ENCODE results near the gene SLC66A2.
"Not testable (repeated sequence)": the region's sequence is repeated elsewhere in the genome, so short reads cannot be mapped to it uniquely, and the experiment has no call there.

SLC66A2 gene

DNA sequence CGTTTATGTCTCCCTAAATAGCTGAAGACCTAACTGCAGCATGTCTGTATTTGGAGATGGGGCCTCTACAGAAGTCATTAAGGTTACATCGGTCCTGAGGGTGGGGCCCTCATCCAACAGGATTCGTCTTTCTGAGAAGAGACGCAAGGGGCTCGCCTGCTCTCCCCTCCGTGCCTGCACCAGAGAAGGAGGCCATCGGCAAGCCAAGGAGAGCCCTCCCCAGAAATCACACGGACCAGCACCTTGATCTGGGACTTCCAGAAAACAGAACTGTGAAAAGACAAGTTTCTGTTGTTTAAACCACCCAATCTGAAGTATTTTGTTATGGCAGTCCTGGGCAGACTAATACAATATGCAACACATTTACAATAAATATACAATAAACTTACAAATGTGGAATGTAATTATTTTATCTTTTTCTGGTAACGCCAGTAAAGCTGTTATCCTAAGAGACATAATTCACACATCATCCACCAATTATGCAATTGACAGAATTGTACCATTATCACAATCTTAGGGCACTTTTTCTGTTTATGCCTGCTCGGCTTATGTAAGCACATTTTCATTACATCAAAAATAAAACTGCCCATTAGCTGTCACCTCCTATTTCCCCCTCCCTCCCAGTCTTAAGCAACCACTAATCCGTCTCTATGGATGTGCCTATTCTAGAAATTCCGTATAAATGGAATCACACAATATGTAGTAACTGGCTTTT is 19.1 kb upstream of the SLC66A2 start:
- no peak for DNase-seq

DNA sequence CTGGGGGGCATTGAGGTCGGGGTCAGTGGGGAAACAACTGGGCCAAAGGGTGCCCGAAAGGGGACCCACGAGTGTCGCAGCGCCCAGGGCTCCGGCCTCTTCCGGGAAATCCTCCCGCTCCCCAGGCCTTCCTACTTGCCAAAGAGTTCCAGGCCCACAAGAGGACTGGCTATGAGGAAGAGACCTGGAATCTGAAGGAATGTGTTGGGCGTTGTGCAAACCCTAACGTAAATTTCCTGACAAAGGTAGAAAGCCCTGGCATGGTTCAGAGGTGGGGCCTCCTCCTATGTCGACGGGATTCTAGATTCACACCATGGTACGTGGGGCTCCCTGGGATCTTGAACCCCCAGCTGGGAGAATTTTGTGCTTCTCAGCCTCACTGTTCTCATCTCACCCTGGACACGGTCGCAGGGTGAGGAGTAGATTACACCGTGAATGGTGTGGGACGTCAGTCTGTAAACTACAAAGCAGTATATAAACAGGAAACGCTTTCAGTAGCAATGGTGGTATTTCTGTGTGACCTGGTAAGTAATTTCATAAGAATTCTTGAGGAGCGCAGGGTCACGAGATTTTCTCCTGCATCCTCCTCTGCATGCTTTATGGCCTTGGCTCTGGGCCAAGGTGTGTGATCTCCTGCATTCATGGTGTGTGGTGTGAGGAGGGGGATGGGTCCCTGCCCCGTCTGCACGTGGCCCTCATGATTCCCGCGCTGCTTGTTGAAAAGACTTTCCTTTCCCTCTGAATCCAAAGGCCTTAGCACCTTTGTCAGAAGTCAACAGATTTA is 13.9 kb upstream of the SLC66A2 start:
- DNase-seq, result peak; percentile 62

GRCh38 chr18:79964330-79965118 is 13.1 kb upstream of the SLC66A2 start, which contains the start of gene HSBP1L1:
Gene HSBP1L1 (plus strand): TSS chr18:79964643. CDS start chr18:79964736, 93 bp downstream.
- DNase-seq, result peak; percentile 35

- no peak for DNase-seq
Measured at GRCh38 chr18:79963658-79964329, 12.3 kb upstream of the SLC66A2 start.

DNA sequence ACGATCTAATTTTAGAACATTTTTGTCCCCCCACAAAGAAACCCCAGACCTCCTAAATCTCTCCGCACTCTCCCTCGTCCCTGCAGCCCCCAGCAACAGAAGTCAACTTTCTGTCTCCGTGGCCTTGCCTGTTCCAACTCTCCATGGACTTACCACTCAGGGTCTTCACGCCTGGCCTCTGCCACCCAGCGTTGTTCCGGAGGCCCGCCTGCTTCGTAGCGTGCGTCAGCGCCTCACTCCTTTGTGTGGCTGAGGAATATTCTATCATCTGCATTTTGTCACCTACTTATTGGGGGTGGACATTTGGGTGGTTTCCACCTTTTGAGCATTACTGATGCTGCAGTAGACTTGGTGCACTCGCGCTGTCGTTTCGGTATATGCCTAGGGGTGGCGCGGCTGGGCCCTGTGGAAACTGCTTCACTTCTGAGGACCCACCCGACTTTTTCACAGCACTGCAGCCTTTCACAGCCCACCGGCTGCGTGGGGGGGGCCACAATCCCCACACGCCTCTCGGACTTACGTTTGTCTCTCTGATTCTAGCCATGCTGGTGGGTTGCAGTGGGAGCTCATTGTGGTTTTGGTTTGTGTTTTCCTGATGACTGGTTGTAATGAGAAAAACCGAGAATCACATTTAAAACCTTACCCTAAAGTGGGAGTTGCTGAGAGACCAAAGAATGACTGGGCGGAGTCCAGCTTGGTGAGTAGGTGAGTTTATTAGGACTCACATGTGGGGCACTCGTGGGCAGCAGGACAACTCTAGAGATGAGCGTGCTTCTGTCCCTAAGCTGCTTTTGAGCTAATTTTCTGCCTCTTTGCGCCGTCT is 11.6 kb upstream of the SLC66A2 start:
- no peak for DNase-seq

- DNase-seq, result no peak
Measured at GRCh38 chr18:79962311-79962710, 10.9 kb upstream of the SLC66A2 start.

DNA sequence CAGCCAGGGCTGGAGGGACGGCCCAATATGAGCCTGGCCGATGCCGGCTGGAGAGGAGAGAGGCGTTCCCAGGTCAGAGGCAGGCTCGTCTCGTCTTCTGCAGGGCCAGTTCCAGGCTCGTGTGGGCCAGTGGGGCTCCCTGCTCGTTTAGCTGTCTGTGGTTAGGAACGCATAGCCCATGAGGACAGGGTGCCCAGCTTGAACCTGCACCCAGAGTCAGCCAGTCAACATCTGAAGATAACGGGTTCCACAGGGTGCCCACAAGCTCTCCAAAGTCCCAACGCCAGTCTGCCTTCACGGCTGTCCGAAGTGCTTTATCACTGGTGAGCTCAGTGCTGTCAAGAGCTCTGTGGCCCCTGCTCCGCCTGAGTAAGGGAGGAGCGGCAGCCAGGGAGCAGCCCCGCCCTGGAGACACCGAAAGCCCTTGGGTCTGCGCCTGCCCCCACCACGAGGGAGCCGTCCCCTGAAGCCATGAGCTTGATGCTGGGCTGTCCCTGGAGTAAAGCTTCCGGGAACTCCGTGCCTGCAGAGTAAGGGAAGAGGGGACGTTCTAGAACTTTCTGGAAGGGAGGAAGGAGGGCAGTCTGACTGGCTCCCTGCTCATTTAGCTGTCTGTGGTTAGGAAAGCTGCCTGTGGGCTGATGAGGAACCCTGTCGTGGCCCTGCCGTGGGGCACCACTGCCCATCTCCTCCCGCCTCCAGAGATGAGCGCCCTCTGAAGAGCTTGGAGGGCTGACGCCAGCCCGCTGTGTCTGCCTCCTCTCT is 10.3 kb upstream of the SLC66A2 start:
- no peak for DNase-seq

- no peak for DNase-seq
Measured at GRCh38 chr18:79960921-79961526, 9.6 kb upstream of the SLC66A2 start.

DNA sequence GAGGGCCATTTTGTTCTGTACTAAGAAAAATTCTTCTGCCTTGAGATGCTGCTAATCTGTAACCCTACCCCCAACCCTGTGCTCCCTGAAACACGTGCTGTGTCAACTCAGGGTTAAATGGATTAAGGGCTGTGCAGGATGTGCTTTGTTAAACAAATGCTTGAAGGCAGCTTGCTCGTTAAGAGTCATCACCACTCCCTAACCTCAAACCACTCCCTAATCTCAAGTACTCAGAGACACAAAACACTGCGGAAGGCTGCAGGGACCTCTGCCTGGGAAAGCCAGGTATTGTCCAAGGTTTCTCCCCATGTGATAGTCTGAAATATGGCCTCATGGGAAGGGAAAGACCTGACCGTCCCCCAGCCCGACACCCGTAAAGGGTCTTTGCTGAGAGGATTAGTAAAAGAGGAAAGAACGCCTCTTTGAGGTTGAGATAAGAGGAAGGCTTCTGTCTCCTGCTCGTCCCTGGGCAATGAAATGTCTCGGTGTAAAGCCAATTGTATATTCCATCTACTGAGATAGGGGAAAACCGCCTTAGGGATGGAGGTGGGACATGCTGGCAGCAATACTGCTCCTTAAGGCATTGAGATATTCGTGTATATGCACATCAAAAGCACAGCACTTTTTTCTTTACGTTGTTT is 8.8 kb upstream of the SLC66A2 start:
- DNase-seq, result not testable (repeated sequence)

GRCh38 chr18:79958981-79959380 is 7.5 kb upstream of the SLC66A2 start:
- DNase-seq, result no peak

DNA sequence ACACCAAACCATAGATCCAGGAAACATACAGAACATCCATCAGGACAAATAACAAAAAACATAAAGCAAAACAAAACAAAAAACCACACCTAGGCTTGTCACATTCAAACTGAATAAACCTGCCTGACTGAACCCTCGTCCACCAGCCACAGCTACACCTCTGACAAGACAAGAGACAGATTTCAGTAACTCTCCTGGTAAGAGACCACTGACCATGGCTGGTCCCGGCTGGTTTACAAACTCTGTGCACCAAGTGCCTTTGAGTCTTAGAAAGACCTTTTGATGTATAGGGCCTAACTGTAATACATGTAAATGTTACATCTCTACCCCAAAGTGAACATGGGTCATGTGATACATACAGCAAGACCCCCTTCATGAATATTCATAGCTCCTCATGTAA is 4.8 kb upstream of the SLC66A2 start:
- DNase-seq, result no peak

- DNase-seq, result no peak
Measured at GRCh38 chr18:79955302-79956075, 4.0 kb upstream of the SLC66A2 start.

GRCh38 chr18:79954791-79955190 is 3.3 kb upstream of the SLC66A2 start:
- DNase-seq, result no peak

GRCh38 chr18:79953971-79954651 is 2.7 kb upstream of the SLC66A2 start:
- DNase-seq, result no peak

DNA sequence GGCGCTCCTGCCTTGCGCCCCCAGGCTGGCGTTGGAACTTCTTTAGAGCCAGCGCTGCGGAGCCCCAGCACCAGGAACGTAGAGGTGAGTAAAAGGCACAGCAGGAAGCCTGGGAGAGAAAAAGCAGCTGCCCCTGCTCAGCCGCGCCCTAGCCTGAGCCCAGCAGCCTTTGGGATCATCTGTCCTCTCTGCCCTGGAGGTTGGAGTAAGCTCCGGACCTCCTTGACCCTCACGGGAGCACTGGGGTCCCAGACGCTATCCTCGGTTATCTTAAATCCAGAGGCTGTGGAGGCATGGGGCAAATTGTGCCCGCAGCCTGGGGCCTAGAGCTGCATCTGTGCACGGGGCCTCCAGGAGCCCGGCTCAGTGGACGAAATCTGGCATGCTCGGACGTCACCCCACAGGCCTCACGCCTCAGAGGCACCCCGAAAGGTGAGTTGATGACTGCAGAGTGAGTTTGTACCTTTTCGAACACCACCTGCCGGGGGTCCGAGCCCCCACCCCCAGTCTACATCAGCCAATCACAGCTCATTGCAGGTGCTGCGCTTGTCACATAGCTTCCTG is 1.6 kb upstream of the SLC66A2 start:
- DNase-seq, result no peak

DNA sequence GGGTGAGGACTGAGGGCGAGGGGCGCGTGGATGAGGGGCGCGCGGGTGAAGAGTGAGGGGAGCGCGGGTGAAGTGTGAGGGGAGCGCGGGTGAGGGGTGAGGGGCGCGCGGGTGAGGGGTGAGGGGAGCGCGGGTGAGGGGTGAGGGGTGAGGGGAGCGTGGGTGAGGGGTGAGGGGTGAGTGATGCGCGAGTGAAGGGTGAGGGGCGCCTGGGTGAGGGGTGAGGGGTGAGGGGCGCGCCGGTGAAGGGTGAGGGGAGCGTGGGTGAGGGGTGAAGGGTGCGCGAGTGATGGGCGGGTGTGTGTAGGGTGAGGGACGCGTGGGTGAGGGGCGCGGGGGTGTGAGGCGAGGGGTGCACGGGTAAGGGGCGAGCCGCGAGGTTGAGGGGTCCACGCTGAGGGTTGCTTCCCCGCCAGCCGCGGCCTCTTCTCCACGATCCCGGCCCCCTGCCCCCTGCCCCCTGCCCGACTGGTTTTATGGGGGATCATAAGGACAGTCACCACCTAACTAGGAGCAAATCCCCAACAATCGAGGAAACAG is 1.1 kb upstream of the SLC66A2 start:
- no peak for DNase-seq

- no peak for DNase-seq
Measured at GRCh38 chr18:79950515-79951341, 725 bp downstream of the SLC66A2 start.

Measured in NCI-H226 (cell line).